Endothelial cell (in vitro differentiated cells): ENCODE results near the gene KLK6. TPM values are rescaled to one million over a fixed set of nuclear protein-coding genes. Genes with fewer than 3 reads are reported as not detected.

ENCODE experiments used
- DNase-seq: peaks from one replicate; pipeline ENCODE4 v3.0.0; 2021; ENCODE audit warnings: low spot score
- H3K27ac Mint-ChIP-seq: one replicate; pipeline ENCODE4 v1.8.0; 2021; ENCODE audit warnings: mixed read lengths, inconsistent platforms; ENCODE audit not compliant: unreplicated experiment
- H3K27me3 Mint-ChIP-seq: one replicate; pipeline ENCODE4 v1.8.0; 2021; ENCODE audit warnings: mild to moderate bottlenecking, moderate library complexity, mixed read lengths, inconsistent platforms; ENCODE audit not compliant: unreplicated experiment
- H3K36me3 Mint-ChIP-seq: one replicate; pipeline ENCODE4 v1.8.0; 2021; ENCODE audit warnings: mild to moderate bottlenecking, low read depth, mixed read lengths, inconsistent platforms; ENCODE audit not compliant: unreplicated experiment
- H3K4me1 Mint-ChIP-seq: one replicate; pipeline ENCODE4 v1.8.0; 2021; ENCODE audit warnings: mild to moderate bottlenecking, mixed read lengths, inconsistent platforms; ENCODE audit not compliant: unreplicated experiment
- H3K4me3 Mint-ChIP-seq: one replicate; pipeline ENCODE4 v1.8.0; 2021; ENCODE audit warnings: mild to moderate bottlenecking, mixed read lengths, inconsistent platforms; ENCODE audit not compliant: unreplicated experiment
- H3K9me3 Mint-ChIP-seq: one replicate; pipeline ENCODE4 v1.8.0; 2021; ENCODE audit warnings: mixed read lengths, inconsistent platforms; ENCODE audit not compliant: unreplicated experiment
- CTCF ChIP-seq: fragments of 200-600 bp; sonication (generic); IDR thresholded peaks from one replicate; pipeline ENCODE4 v1.5.0; 2021; ENCODE audit warnings: antibody characterized with exemption; ENCODE audit not compliant: unreplicated experiment
- total RNA-seq: library from RNA; stranded (reverse); fragmentation: NEBNext Ultra II Directional; extraction: Animal tissue kit (Norgen Biotek cat#: 25700); gene quantifications from one replicate; pipeline ENCODE4 v1.2.1, GENCODE V29; 2021; ENCODE audit not compliant: unreplicated experiment

KLK6 gene
- total RNA-seq, 1 donor from 2014 or later = 0.67 TPM

GRCh38 chr19:50944795-50945194 is 24.6 kb downstream of the KLK6 start:
- Mint-ChIP-seq H3K27me3 (peaks cover 1% of the 10 kb centered on the region), H3K9me3 (peaks cover 6% of the 10 kb centered on the region), H3K4me3 (no peak overlapping the region), H3K27ac (no peak overlapping the region), H3K36me3 (peaks cover 4% of the 10 kb centered on the region), H3K4me1 (no peaks in the 10 kb centered on the region)
- no peak for DNase-seq
- TF ChIP-seq CTCF = no peak

DNA sequence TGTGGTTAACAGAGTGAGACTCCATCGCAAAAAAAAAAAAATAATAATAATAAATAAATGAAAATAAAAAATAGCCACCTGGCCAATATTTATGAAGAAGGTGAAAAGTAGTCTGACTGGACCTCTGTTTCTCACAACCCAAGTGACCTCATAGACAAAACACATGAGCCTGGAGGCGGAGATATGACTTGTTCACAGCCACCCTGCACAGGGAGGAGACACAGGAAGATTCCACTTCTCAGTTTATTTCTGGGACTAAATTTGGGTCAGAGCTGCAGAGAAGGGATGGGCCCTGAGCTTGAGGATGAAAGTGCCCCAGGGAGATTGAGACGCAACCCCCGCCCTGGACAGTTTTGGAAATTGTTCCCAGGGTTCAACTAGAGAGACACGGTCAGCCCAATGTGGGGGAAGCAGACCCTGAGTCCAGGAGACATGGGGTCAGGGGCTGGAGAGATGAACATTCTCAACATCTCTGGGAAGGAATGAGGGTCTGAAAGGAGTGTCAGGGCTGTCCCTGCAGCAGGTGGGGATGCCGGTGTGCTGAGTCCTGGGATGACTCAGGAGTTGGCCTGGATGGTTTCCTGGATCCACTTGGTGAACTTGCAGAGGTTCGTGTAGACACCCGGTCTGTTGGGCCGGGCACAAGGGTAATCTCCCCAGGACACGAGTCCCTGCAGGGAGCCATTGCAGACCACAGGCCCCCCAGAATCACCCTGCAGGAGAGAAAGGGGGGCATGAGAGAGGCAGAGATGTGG is 26.1 kb downstream of the KLK6 start:
- Mint-ChIP-seq H3K36me3 (peaks cover 4% of the 10 kb centered on the region), H3K27ac (no peak overlapping the region), H3K4me3 (no peak overlapping the region), H3K9me3 (peaks cover 6% of the 10 kb centered on the region), H3K4me1 (no peaks in the 10 kb centered on the region), H3K27me3 (peaks cover 1% of the 10 kb centered on the region)
- no peak for TF ChIP-seq CTCF
- DNase-seq = no peak

- DNase-seq = no peak
- peaks cover 6% of the 10 kb centered on the region for H3K9me3 Mint-ChIP-seq
- H3K27me3 Mint-ChIP-seq = peaks cover 1% of the 10 kb centered on the region
- H3K27ac Mint-ChIP-seq = no peak overlapping the region
- TF ChIP-seq CTCF = no peak
- H3K4me3 Mint-ChIP-seq = no peak overlapping the region
- H3K4me1 Mint-ChIP-seq = no peaks in the 10 kb centered on the region
- H3K36me3 Mint-ChIP-seq = peaks cover 4% of the 10 kb centered on the region
Measured at GRCh38 chr19:50939596-50939995, 29.8 kb downstream of the KLK6 start.

GRCh38 chr19:50933640-50934039 is 35.8 kb downstream of the KLK6 start:
- Mint-ChIP-seq H3K27me3 (peaks cover 2% of the 10 kb centered on the region), H3K36me3 (no peaks in the 10 kb centered on the region), H3K9me3 (no peaks in the 10 kb centered on the region), H3K4me3 (no peak overlapping the region), H3K4me1 (no peaks in the 10 kb centered on the region), H3K27ac (no peak overlapping the region)
- TF ChIP-seq CTCF = no peak
- DNase-seq = no peak

- Mint-ChIP-seq H3K9me3 (no peaks in the 10 kb centered on the region), H3K4me3 (no peak overlapping the region), H3K27ac (no peak overlapping the region), H3K36me3 (no peaks in the 10 kb centered on the region), H3K4me1 (no peaks in the 10 kb centered on the region), H3K27me3 (peaks cover 2% of the 10 kb centered on the region)
- TF ChIP-seq CTCF = no peak
- DNase-seq = no peak
Measured at GRCh38 chr19:50932690-50933083, 36.7 kb downstream of the KLK6 start.
